ENCODE data around the gene PSMC2. TPM values are rescaled to one million over a fixed set of nuclear protein-coding genes. Genes with fewer than 3 reads are reported as not detected.

Gene PSMC2
- total RNA-seq, 2 donors from 2014 or later = 27.0 to 40.5 TPM

- Histone ChIP-seq H3K4me3 (no peak overlapping the region), H3K27ac (no peak overlapping the region), H3K9me3 (no peaks in the 10 kb centered on the region), H3K36me3 (replicated peaks in 1 of 2; ENCODE audit: insufficient read depth in 1 of 2, low read depth in 2 of 2) (peaks cover 0 to 35% of the 10 kb centered on the region in 2 donors), H3K4me1 (peaks cover 5% of the 10 kb centered on the region), H3K27me3 (no peaks in the 10 kb centered on the region)
- DNase-seq (no peak), ATAC-seq (no peak)
- 58% methylated on average over 3 of the region's 3 CpGs for WGBS, 2 donors
- TF ChIP-seq POLR2A (IDR thresholded peaks at IDR 0.05) = no peak
- no peak for TF ChIP-seq CTCF (IDR thresholded peaks at IDR 0.05)
- intact Hi-C loops (cut with DNase I) = no loop called here
Observed at GRCh38 chr7:103307503-103308231, 39.8 kb upstream of the PSMC2 start.

- WGBS, 2 donors = 76 to 88% methylated on average over 2 of the region's 2 CpGs
- ATAC-seq = no peak
- intact Hi-C loops (cut with DNase I) = no loop called here
- H3K4me1 ChIP-seq = no peaks in the 10 kb centered on the region
- H3K27me3 ChIP-seq = no peaks in the 10 kb centered on the region
- H3K36me3 ChIP-seq (replicated peaks in 1 of 2; ENCODE audit: insufficient read depth in 1 of 2, low read depth in 2 of 2) = peaks cover 3 to 51% of the 10 kb centered on the region in 2 donors
- TF ChIP-seq CTCF (IDR thresholded peaks at IDR 0.05) = no peak
- TF ChIP-seq POLR2A (IDR thresholded peaks at IDR 0.05) = no peak
- H3K4me3 ChIP-seq = no peak overlapping the region
- H3K27ac ChIP-seq = no peak overlapping the region
- no peak for DNase-seq
- H3K9me3 ChIP-seq = no peaks in the 10 kb centered on the region
Observed at GRCh38 chr7:103314852-103315251, 32.6 kb upstream of the PSMC2 start.

- TF ChIP-seq CTCF (IDR thresholded peaks at IDR 0.05) (no peak), POLR2A (IDR thresholded peaks at IDR 0.05) (no peak)
- H3K36me3 ChIP-seq (replicated peaks in 1 of 2; ENCODE audit: insufficient read depth in 1 of 2, low read depth in 2 of 2) = peaks cover 7 to 55% of the 10 kb centered on the region in 2 donors
- H3K27me3 ChIP-seq = no peaks in the 10 kb centered on the region
- H3K27ac ChIP-seq = no peak overlapping the region
- H3K4me1 ChIP-seq = no peaks in the 10 kb centered on the region
- no peak for DNase-seq
- intact Hi-C loops (cut with DNase I) = no loop called here
- no peaks in the 10 kb centered on the region for H3K9me3 ChIP-seq
- no peak for ATAC-seq
- 89 to 95% methylated on average over 2 of the region's 2 CpGs for WGBS, 2 donors
- H3K4me3 ChIP-seq = no peak overlapping the region
Observed at GRCh38 chr7:103316380-103316941, 31.0 kb upstream of the PSMC2 start.

- Histone ChIP-seq H3K36me3 (replicated peaks in 1 of 2; ENCODE audit: insufficient read depth in 1 of 2, low read depth in 2 of 2) (peaks cover 7 to 53% of the 10 kb centered on the region in 2 donors), H3K4me3 (no peak overlapping the region), H3K9me3 (no peaks in the 10 kb centered on the region), H3K4me1 (no peaks in the 10 kb centered on the region), H3K27ac (no peak overlapping the region), H3K27me3 (no peaks in the 10 kb centered on the region)
- no peak for ATAC-seq
- intact Hi-C loops (cut with DNase I) = no loop called here
- no peak for TF ChIP-seq POLR2A (IDR thresholded peaks at IDR 0.05)
- no peak for TF ChIP-seq CTCF (IDR thresholded peaks at IDR 0.05)
- no peak for DNase-seq
Observed at GRCh38 chr7:103317009-103317408, 30.4 kb upstream of the PSMC2 start.

GRCh38 chr7:103325744-103326143 lies 21.7 kb upstream of the PSMC2 start:
- ATAC-seq (no peak), DNase-seq (no peak)
- Histone ChIP-seq H3K27ac (no peak overlapping the region), H3K9me3 (no peaks in the 10 kb centered on the region), H3K27me3 (no peaks in the 10 kb centered on the region), H3K4me1 (no peaks in the 10 kb centered on the region), H3K4me3 (no peak overlapping the region), H3K36me3 (replicated peaks in 1 of 2; ENCODE audit: insufficient read depth in 1 of 2, low read depth in 2 of 2) (peaks cover 0 to 29% of the 10 kb centered on the region in 2 donors)
- TF ChIP-seq CTCF (IDR thresholded peaks at IDR 0.05) (no peak), POLR2A (IDR thresholded peaks at IDR 0.05) (no peak)
- WGBS, 2 donors = 89 to 91% methylated on average over 8 of the region's 8 CpGs
- intact Hi-C loops (cut with DNase I) = no loop called here
